ENCODE data around the gene SULT4A1. TPM values are rescaled to one million over a fixed set of nuclear protein-coding genes. Genes with fewer than 3 reads are reported as not detected.

SULT4A1 gene
- total RNA-seq, 1 experiment from 2014 or later: 0.15 TPM

- ChIA-PET CTCF (no interaction called here), POLR2A (ENCODE audit: low non-redundant PET) (no interaction called here)
- Histone ChIP-seq H3K27ac (ENCODE audit: low read depth, low read length, poor library complexity, severe bottlenecking) (no peak overlapping the region), H3K4me1 (ENCODE audit: insufficient read depth, low read length, poor library complexity, severe bottlenecking) (no peaks in the 10 kb centered on the region), H3K9me3 (ENCODE audit: low read depth, low read length, poor library complexity, severe bottlenecking) (no peaks in the 10 kb centered on the region), H3K27me3 (replicated peaks; ENCODE audit: insufficient read depth, low read depth, low read length, poor library complexity) (peaks cover 41% of the 10 kb centered on the region), H3K4me3 (ENCODE audit: low read depth, low read length, poor library complexity, severe bottlenecking) (no peak overlapping the region), H3K36me3 (ENCODE audit: insufficient read depth, low read length, poor library complexity, severe bottlenecking) (no peaks in the 10 kb centered on the region)
- no peak for DNase-seq (ENCODE audit: low spot score)
- intact Hi-C loops (cut with micrococcal nuclease; ENCODE audit: unreplicated experiment): no loop called here
- no peak for TF ChIP-seq CTCF (conservative IDR thresholded peaks at IDR 0.05; ENCODE audit: low read depth, low read length)
- TF ChIP-seq EZH2 (IDR thresholded peaks at IDR 0.05; ENCODE audit: borderline replicate concordance, low read depth, low read length, poor library complexity, severe bottlenecking): no peak
- no TSS peak for BruUV-seq (replicated peaks)
Measured at GRCh38 chr22:43859176-43859575, 3.1 kb downstream of the SULT4A1 start.

GRCh38 chr22:43858156-43858895 is 4.0 kb downstream of the SULT4A1 start:
- H3K27me3 ChIP-seq (replicated peaks; ENCODE audit: insufficient read depth, low read depth, low read length, poor library complexity): peaks cover 32% of the 10 kb centered on the region
- ChIA-PET POLR2A (ENCODE audit: low non-redundant PET) (no interaction called here), CTCF (no interaction called here)
- BruUV-seq (replicated peaks): no TSS peak
- no peaks in the 10 kb centered on the region for H3K9me3 ChIP-seq (ENCODE audit: low read depth, low read length, poor library complexity, severe bottlenecking)
- intact Hi-C loops (cut with micrococcal nuclease; ENCODE audit: unreplicated experiment): no loop called here
- H3K4me3 ChIP-seq (ENCODE audit: low read depth, low read length, poor library complexity, severe bottlenecking): no peak overlapping the region
- H3K36me3 ChIP-seq (ENCODE audit: insufficient read depth, low read length, poor library complexity, severe bottlenecking): no peaks in the 10 kb centered on the region
- no peak for DNase-seq (ENCODE audit: low spot score)
- H3K27ac ChIP-seq (ENCODE audit: low read depth, low read length, poor library complexity, severe bottlenecking): no peak overlapping the region
- H3K4me1 ChIP-seq (ENCODE audit: insufficient read depth, low read length, poor library complexity, severe bottlenecking): no peaks in the 10 kb centered on the region
- no peak for TF ChIP-seq EZH2 (IDR thresholded peaks at IDR 0.05; ENCODE audit: borderline replicate concordance, low read depth, low read length, poor library complexity, severe bottlenecking)
- no peak for TF ChIP-seq CTCF (conservative IDR thresholded peaks at IDR 0.05; ENCODE audit: low read depth, low read length)

DNA sequence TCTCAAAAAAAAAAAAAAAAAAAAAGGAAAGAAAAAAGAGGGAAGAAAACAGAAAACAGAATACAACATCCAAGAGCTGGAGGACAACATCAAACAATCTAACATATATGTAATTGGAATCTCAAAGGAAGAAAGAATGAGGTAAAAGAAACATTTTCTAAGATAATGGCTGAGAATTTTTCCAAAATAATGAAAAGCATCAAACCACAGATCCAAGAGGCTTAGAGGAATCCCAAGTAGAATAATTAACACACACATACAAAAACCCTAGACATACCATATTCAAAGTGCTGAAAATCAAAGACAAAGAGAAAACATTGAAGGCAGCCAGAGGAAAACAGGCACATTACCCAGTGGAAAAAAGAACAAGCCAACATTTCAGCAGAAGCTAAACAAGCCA is 4.9 kb downstream of the SULT4A1 start:
- ChIA-PET POLR2A (ENCODE audit: low non-redundant PET) (no interaction called here), CTCF (no interaction called here)
- no peak for DNase-seq (ENCODE audit: low spot score)

More for the DNA sequence above, 4.9 kb downstream of the SULT4A1 start:
- TF ChIP-seq CTCF (conservative IDR thresholded peaks at IDR 0.05; ENCODE audit: low read depth, low read length): no peak
- no peak for TF ChIP-seq EZH2 (IDR thresholded peaks at IDR 0.05; ENCODE audit: borderline replicate concordance, low read depth, low read length, poor library complexity, severe bottlenecking)
- no TSS peak for BruUV-seq (replicated peaks)
- Histone ChIP-seq H3K36me3 (ENCODE audit: insufficient read depth, low read length, poor library complexity, severe bottlenecking) (no peaks in the 10 kb centered on the region), H3K27me3 (replicated peaks; ENCODE audit: insufficient read depth, low read depth, low read length, poor library complexity) (peaks cover 23% of the 10 kb centered on the region), H3K4me3 (ENCODE audit: low read depth, low read length, poor library complexity, severe bottlenecking) (no peak overlapping the region), H3K27ac (ENCODE audit: low read depth, low read length, poor library complexity, severe bottlenecking) (no peak overlapping the region), H3K9me3 (ENCODE audit: low read depth, low read length, poor library complexity, severe bottlenecking) (no peaks in the 10 kb centered on the region), H3K4me1 (ENCODE audit: insufficient read depth, low read length, poor library complexity, severe bottlenecking) (no peaks in the 10 kb centered on the region)
- intact Hi-C loops (cut with micrococcal nuclease; ENCODE audit: unreplicated experiment): no loop called here
